DOHH2 (cell line): Measurements from ENCODE around the gene VAV1.
A peak's percentile ranks its signal among the peaks of the same experiment; 100 is the strongest.

Source experiments
- H3F3A ChIP-seq: fragments of 200-600 bp; sonication (generic), shearing (Covaris generic); 2 replicates; pipeline ENCODE4 v1.6.0; 2016; ENCODE audit warnings: antibody characterized with exemption, mild to moderate bottlenecking; ENCODE audit not compliant: control insufficient read depth, insufficient read depth
- H3K27ac ChIP-seq: fragments of 200-600 bp; sonication (generic); 2 replicates; pipeline ENCODE4 v1.5.1; 2014; ENCODE audit warnings: low read depth, mild to moderate bottlenecking, low read length, moderate library complexity
- H3K27me3 ChIP-seq: fragments of 200-600 bp; sonication (generic); 2 replicates; pipeline ENCODE4 v1.6.1; 2014; ENCODE audit warnings: mild to moderate bottlenecking, low read length, mixed read lengths; ENCODE audit not compliant: control insufficient read depth
- H3K36me3 ChIP-seq: fragments of 200-600 bp; sonication (generic); 2 replicates; pipeline ENCODE4 v1.6.1; 2014; ENCODE audit warnings: mild to moderate bottlenecking, low read length, moderate library complexity, mixed read lengths; ENCODE audit not compliant: control insufficient read depth
- H3K4me1 ChIP-seq: fragments of 200-600 bp; sonication (generic); 2 replicates; pipeline ENCODE4 v1.6.1; 2014; ENCODE audit warnings: mild to moderate bottlenecking, low read length, mixed read lengths; ENCODE audit not compliant: control insufficient read depth
- H3K4me2 ChIP-seq: fragments of 200-600 bp; sonication (generic); 2 replicates; pipeline ENCODE4 v1.6.0; 2014; ENCODE audit warnings: mild to moderate bottlenecking, low read length, moderate library complexity
- H3K4me3 ChIP-seq: fragments of 200-600 bp; sonication (generic); 2 replicates; pipeline ENCODE4 v1.5.1; 2014; ENCODE audit warnings: mild to moderate bottlenecking, low read length, mixed read lengths
- H3K79me2 ChIP-seq: fragments of 200-600 bp; sonication (generic); 2 replicates; pipeline ENCODE4 v1.6.1; 2014; ENCODE audit warnings: mild to moderate bottlenecking, low read length, mixed read lengths; ENCODE audit not compliant: control insufficient read depth
- H3K9me2 ChIP-seq: fragments of 200-600 bp; sonication (generic); replicated peaks from 2 replicates; pipeline ENCODE4 v1.6.1; 2014; ENCODE audit warnings: mild to moderate bottlenecking, low read length, mixed read lengths; ENCODE audit not compliant: control insufficient read depth
- H3K9me3 ChIP-seq: fragments of 200-600 bp; sonication (generic); 2 replicates; pipeline ENCODE4 v1.6.1; 2014; ENCODE audit warnings: antibody characterized with exemption, low read length, mixed read lengths; ENCODE audit not compliant: control insufficient read depth, insufficient read depth
- H4K20me1 ChIP-seq: fragments of 200-600 bp; sonication (generic); 2 replicates; pipeline ENCODE4 v1.6.0; 2014; ENCODE audit warnings: low read depth, mild to moderate bottlenecking, antibody characterized with exemption, low read length, moderate library complexity; ENCODE audit not compliant: control insufficient read depth, insufficient read depth
- CTCF ChIP-seq: fragments of 200-600 bp; sonication (generic); IDR thresholded peaks from one replicate; pipeline ENCODE4 v1.5.1; 2014; ENCODE audit warnings: antibody characterized with exemption, mild to moderate bottlenecking, low read depth, low read length; ENCODE audit not compliant: poor library complexity, severe bottlenecking
- EZH2phosphoT487 ChIP-seq: fragments of 200-600 bp; sonication (generic); IDR thresholded peaks from 2 replicates; pipeline ENCODE4 v1.6.1; 2017; ENCODE audit warnings: borderline replicate concordance, mild to moderate bottlenecking, antibody characterized with exemption, low read length, moderate library complexity, mixed read lengths

Gene VAV1

GRCh38 chr19:6862673-6863078 is 90.2 kb downstream of the VAV1 start:
- H3K4me3 ChIP-seq = peak overlapping the region; percentile 76
- H3K27me3 ChIP-seq = peaks cover 20% of the 10 kb centered on the region
- H3K9me3 ChIP-seq = no peaks in the 10 kb centered on the region
- H3K9me2 ChIP-seq = no peaks in the 10 kb centered on the region
- H3K36me3 ChIP-seq = no peaks in the 10 kb centered on the region
- no peaks in the 10 kb centered on the region for H3K79me2 ChIP-seq
- peaks cover 3% of the 10 kb centered on the region; the same call in 1 of the 2 replicates for H3F3A ChIP-seq
- no peak overlapping the region for H3K27ac ChIP-seq
- TF ChIP-seq CTCF (peak; percentile 94), EZH2phosphoT487 (no peak)
- peak overlapping the region; percentile 80 for H3K4me2 ChIP-seq
- peaks cover 11% of the 10 kb centered on the region for H3K4me1 ChIP-seq
- no peaks in the 10 kb centered on the region for H4K20me1 ChIP-seq

GRCh38 chr19:6864325-6864940 is 91.9 kb downstream of the VAV1 start:
- Histone ChIP-seq H3K27ac (no peak overlapping the region), H3K9me3 (no peaks in the 10 kb centered on the region), H3K36me3 (no peaks in the 10 kb centered on the region), H3K27me3 (peaks cover 24% of the 10 kb centered on the region), H4K20me1 (no peaks in the 10 kb centered on the region), H3K9me2 (no peaks in the 10 kb centered on the region), H3K4me2 (no peak overlapping the region), H3F3A (peaks cover 3% of the 10 kb centered on the region; the same call in 1 of the 2 replicates), H3K4me3 (no peak overlapping the region), H3K79me2 (no peaks in the 10 kb centered on the region), H3K4me1 (peaks cover 11% of the 10 kb centered on the region)
- TF ChIP-seq CTCF (no peak), EZH2phosphoT487 (no peak)

- Histone ChIP-seq H3K36me3 (no peaks in the 10 kb centered on the region), H3F3A (no peaks in the 10 kb centered on the region), H3K27me3 (peaks cover 24% of the 10 kb centered on the region), H3K79me2 (no peaks in the 10 kb centered on the region), H4K20me1 (no peaks in the 10 kb centered on the region), H3K9me2 (no peaks in the 10 kb centered on the region), H3K27ac (no peak overlapping the region), H3K4me2 (no peak overlapping the region), H3K9me3 (no peaks in the 10 kb centered on the region), H3K4me1 (peaks cover 11% of the 10 kb centered on the region), H3K4me3 (no peak overlapping the region)
- TF ChIP-seq EZH2phosphoT487 (no peak), CTCF (no peak)
These were observed 93.3 kb downstream of the VAV1 start for GRCh38 chr19:6865849-6866248.
